ENCODE measurements around the gene ZMYND15.

Gene ZMYND15

DNA sequence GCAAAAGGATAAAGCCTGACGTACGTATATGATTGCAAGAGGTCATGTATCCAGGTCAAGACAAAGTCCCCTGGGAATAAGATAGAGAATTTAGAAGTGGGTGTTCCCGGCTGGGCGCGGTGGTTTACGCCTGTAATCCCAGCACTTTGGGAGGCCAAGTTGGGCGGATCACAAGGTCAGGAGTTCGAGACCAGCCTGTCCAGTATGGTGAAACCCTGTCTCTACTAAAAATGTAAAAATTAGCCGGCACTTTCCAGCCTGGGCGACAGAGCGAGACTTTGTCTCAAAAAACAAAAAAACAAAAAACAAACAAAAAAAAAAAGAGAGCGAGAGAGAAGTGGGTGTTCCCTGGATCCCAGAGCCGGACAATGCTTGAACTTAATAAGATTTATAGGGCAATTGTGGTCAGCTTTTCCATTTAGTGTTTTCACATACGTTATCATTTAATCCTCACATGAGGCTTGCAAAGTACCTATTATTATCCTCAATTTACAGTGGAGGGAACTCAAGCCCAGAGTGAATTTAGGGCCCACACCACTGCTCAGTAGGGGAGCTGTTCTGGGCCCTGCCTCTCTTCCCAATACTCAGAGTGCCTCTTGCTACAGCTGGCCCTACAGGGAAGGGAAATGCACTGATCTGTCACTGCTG, 48.6 kb downstream of the ZMYND15 start:
- DNase-seq (ENCODE audit: low spot score): no peak

DNA sequence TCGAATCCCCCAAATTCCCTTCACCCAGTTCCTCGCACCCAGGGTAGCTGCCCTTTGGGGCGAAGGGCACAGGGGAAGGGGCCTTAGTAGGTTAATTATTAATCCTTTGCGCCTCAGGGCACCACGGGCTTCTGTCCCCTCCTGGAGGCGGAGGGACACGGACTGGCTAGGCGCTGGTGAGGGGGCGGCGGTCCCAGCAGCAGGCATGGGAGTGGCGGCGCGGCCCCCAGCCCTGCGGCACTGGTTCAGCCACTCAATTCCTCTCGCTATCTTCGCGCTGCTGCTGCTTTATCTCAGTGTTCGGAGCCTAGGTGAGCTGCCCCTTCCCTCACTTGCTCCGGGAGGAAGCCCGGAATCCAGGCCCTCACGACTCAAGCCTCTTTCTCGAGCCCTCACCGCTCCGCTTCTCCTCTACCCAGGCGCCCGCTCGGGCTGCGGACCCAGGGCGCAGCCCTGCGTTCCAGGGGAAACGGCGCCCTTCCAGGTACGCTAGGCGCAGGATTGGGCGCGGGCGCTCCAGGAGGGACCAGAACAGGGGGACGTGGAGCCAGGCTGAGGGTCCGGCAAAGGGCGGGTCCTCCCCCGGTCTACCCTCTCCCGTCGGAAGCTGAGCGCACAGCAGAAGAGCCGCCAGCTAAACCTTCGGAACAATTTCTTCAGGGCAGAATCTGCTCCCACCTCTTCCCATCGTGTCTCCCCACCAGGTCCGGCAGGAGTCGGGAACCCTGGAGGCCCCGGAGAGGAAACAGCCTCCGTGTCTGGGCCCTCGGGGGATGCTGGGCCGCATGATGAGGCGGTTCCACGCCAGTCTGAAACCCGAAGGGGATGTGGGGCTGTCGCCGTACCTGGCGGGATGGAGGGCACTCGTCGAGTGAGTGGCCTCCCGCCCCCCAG, 49.4 kb downstream of the ZMYND15 start, which contains the start of gene GLTPD2:
Gene GLTPD2, plus strand, starts transcription at position 158 of the 894 bp plus-strand sequence. Its CDS starts 48 bp downstream, at position 206.
- no peak for DNase-seq (ENCODE audit: low spot score)

GRCh38 chr17:4789701-4789950, 50.0 kb downstream of the ZMYND15 start:
- DNase-seq (ENCODE audit: low spot score): no peak

DNA sequence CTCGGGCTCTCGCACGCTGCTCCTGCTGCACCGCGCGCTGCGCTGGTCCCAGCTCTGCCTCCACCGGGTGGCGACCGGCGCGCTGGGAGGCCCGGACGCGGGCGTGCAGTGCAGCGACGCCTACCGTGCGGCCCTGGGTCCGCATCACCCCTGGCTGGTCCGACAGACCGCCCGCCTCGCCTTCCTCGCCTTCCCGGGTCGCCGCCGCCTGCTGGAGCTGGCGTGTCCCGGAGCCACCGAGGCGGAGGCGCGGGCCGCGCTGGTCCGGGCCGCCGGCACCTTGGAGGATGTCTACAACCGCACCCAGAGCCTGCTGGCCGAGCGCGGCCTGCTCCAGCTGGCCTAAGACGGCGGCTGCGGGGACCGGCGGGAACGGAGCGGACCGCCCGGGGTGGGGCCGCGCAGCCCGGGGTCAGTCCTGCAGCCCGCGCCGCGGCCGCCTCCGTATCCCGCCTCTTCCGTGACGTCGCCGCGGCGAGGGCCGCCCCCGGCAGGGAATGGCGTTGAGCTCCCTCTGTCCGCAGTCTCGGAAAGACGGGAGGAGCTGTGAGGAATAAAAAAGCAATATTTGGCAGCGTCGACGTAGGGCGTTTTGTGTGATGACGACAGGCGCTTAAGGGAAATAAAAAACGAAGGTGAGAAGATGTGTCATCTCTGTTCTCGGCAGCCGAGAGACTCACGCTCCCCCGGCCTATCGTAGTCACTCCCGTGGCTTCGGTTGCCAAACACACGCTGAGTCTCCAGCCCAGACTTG, 50.5 kb downstream of the ZMYND15 start:
- peak; percentile 86 for DNase-seq (ENCODE audit: low spot score)

- no peak for DNase-seq (ENCODE audit: low spot score)
Observed at GRCh38 chr17:4790705-4791088, 51.1 kb downstream of the ZMYND15 start.

GRCh38 chr17:4795168-4795567, 55.5 kb downstream of the ZMYND15 start:
- no peak for DNase-seq (ENCODE audit: low spot score)

Measured in activated CD4-positive, alpha-beta T cell treated with anti-CD3 and anti-CD28 coated beads, Interleukin-2, Interleukin-4, amounts not matched to agents 100 ng/mL and 50 ng/mL, durations not matched to agents 16 hours and 8 hours (primary cell).